ENCODE results near the gene TACR2. TPM values are rescaled to one million over a fixed set of nuclear protein-coding genes. Genes with fewer than 3 reads are reported as not detected.

The TACR2 gene
- total and polyA plus RNA-seq, 2 of the 13 experiments (the other 11 are each of a cell fraction or from before 2014, with no cell fraction given) = 0.04 TPM; not detected in 1

- no peak for FAIRE-seq
- Histone ChIP-seq H3K79me2 (ENCODE audit: insufficient read depth, low read length) (no peaks in the 10 kb centered on the region), H2AFZ (ENCODE audit: low read length) (no peak overlapping the region), H3K4me1 (ENCODE audit: insufficient read depth, low read length) (no peaks in the 10 kb centered on the region), H3K9ac (ENCODE audit: insufficient read depth, low read depth, low read length) (no peak overlapping the region), H3K36me3 (replicated peaks in 1 of 2; ENCODE audit: control insufficient read depth in 1 of 2, insufficient read depth in 2 of 2, low read length in 2 of 2) (no peaks in the 10 kb centered on the region), H4K20me1 (ENCODE audit: insufficient read depth, low read length) (no peaks in the 10 kb centered on the region), H3K9me3 (ENCODE audit: low read length) (no peaks in the 10 kb centered on the region), H3K27ac (ENCODE audit: extremely low read length, insufficient read depth, low read length) (no peak overlapping the region), H3K4me3 (replicated peaks in 1 of 3; ENCODE audit: insufficient read depth in 1 of 3, low read depth in 2 of 3, low read length in 3 of 3) (no peak overlapping the region), H3K27me3 (ENCODE audit: control insufficient read depth in 1 of 2, insufficient read depth in 2 of 2, low read length in 2 of 2) (peaks cover 0 to 18% of the 10 kb centered on the region in 2 experiments; a peak in 2 of 5 replicates), H3K4me2 (ENCODE audit: low read depth, low read length) (no peak overlapping the region)
- BruUV-seq (replicated peaks) = no TSS peak
- ChIA-PET CTCF (ENCODE audit: low intra/inter-chr PET ratio, low total read pairs) (no interaction called here), POLR2A (no interaction called here)
- intact Hi-C loops (cut with micrococcal nuclease; ENCODE audit: unreplicated experiment) = no loop called here
- no peak for DNase-seq (ENCODE audit: low spot score)
- TF ChIP-seq PREB (CRISPR knock-in tag; IDR thresholded peaks at IDR 0.05) = no peak
- TF ChIP-seq ZFP41 (CRISPR knock-in tag; IDR thresholded peaks at IDR 0.05; ENCODE audit: borderline replicate concordance) = no peak
- TF ChIP-seq GATAD2A (CRISPR knock-in tag; IDR thresholded peaks at IDR 0.05) = no peak
- TF ChIP-seq ATF4 (CRISPR knock-in tag; IDR thresholded peaks at IDR 0.05) = no peak
- no peak for TF ChIP-seq ZNF580 (CRISPR knock-in tag; IDR thresholded peaks at IDR 0.05; ENCODE audit: borderline replicate concordance, low read depth)
- no peak for TF ChIP-seq NR1H2 (CRISPR knock-in tag; IDR thresholded peaks at IDR 0.05; ENCODE audit: borderline replicate concordance, low read depth)
- TF ChIP-seq ZNF678 (CRISPR knock-in tag; IDR thresholded peaks at IDR 0.05) = no peak
- no peak for TF ChIP-seq ARID5B (CRISPR knock-in tag; IDR thresholded peaks at IDR 0.05)
- TF ChIP-seq U2AF1 (optimal IDR thresholded peaks at IDR 0.05; ENCODE audit: low read depth, low read length) = no peak
- TF ChIP-seq GTF3A (CRISPR knock-in tag; conservative IDR thresholded peaks at IDR 0.05) = no peak
- no peak for TF ChIP-seq IKZF4 (CRISPR knock-in tag; IDR thresholded peaks at IDR 0.05; ENCODE audit: borderline replicate concordance, low read depth, not compliant biosample characterization)
- ATAC-seq = no peak
- 58% methylated on average over 3 of the region's 5 CpGs for WGBS (ENCODE audit: low lambda C conversion rate)
- in situ Hi-C loops (cut with HindIII; ENCODE audit: extremely low pct_ligation_motif_present, low pct_unique_long_range_greater_than_20kb) = no loop called here
Observed at GRCh38 chr10:69366738-69367137, 50.0 kb downstream of the TACR2 start.

Data from HepG2 (cell line).